ENCODE measurements around the gene SUZ12.
A peak's percentile ranks its signal among the peaks of the same experiment; 100 is the strongest.
"Not testable (repeated sequence)": the region's sequence is repeated elsewhere in the genome, so short reads cannot be mapped to it uniquely, and the experiment has no call there.

SUZ12 gene

DNA sequence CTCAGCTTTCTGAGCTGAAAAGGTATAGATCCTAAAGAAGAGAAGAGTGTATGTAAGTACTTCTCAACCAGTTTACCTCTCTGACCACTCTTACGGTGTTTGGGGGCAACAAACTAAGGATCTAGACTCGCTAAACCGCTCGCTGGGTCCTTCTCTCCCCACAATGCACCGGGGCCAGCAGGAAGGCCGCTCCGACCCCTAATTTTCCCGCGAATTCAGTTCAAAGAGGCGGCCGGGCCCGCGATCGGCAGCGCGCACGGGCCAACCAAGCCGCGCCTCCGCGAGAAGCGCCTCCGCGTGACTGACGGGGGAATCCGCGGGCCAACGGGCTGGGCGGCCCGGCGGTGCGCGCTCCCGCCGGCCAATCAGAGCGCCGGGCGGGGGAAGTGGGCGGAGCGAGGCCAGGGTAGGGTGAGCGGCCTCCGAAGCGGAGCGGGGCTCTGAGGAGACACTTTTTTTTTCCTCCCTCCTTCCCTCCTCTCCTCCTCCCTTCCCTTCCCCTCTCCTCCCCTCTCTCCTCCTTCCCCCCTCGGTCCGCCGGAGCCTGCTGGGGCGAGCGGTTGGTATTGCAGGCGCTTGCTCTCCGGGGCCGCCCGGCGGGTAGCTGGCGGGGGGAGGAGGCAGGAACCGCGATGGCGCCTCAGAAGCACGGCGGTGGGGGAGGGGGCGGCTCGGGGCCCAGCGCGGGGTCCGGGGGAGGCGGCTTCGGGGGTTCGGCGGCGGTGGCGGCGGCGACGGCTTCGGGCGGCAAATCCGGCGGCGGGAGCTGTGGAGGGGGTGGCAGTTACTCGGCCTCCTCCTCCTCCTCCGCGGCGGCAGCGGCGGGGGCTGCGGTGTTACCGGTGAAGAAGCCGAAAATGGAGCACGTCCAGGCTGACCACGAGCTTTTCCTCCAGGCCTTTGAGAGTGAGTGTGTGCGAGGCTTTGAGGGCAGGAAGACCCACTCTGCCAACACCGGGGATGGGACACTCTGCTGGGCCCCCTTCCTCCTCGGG lies at the start of gene SUZ12:
Gene SUZ12, plus strand, starts transcription at position 393 of the 995 bp plus-strand sequence. Its CDS starts 240 bp downstream, at position 633.
- in situ Hi-C loops (cut with MboI; ENCODE audit: low sequenced_read_pairs, unreplicated experiment) = not testable (repeated sequence)
- DNase-seq (ENCODE audit: low spot score) = peak; percentile 57

DNA sequence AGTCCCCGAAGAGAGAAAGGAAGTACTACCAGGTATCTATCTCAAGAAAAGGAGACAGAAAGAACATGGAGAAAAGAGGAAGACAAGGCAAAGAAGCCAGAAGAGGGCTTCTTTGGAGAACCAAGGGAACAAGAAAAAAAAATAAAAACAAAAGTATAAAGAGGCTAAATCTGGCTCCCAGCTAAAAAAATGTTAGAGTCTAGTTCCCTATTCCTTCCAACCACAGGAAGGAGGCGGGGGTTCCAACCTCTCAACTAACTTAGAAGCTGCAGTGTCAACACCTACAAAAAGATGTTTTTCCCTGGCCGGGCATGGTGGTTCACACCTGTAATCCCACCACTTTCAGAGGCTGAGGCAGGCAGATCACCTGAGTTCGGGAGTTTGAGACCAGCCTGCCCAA lies 48.7 kb upstream of the SUZ12 start:
- DNase-seq (ENCODE audit: low spot score) = peak; percentile 34
- in situ Hi-C loops (cut with MboI; ENCODE audit: low sequenced_read_pairs, unreplicated experiment) = no loop called here
- TF ChIP-seq, protein P1, sequence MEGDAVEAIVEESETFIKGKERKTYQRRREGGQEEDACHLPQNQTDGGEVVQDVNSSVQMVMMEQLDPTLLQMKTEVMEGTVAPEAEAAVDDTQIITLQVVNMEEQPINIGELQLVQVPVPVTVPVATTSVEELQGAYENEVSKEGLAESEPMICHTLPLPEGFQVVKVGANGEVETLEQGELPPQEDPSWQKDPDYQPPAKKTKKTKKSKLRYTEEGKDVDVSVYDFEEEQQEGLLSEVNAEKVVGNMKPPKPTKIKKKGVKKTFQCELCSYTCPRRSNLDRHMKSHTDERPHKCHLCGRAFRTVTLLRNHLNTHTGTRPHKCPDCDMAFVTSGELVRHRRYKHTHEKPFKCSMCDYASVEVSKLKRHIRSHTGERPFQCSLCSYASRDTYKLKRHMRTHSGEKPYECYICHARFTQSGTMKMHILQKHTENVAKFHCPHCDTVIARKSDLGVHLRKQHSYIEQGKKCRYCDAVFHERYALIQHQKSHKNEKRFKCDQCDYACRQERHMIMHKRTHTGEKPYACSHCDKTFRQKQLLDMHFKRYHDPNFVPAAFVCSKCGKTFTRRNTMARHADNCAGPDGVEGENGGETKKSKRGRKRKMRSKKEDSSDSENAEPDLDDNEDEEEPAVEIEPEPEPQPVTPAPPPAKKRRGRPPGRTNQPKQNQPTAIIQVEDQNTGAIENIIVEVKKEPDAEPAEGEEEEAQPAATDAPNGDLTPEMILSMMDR (IDR thresholded peaks at IDR 0.05; ENCODE audit: borderline replicate concordance, control extremely low read depth, extremely low read depth, insufficient read depth, missing control alignments) = no peak

DNA sequence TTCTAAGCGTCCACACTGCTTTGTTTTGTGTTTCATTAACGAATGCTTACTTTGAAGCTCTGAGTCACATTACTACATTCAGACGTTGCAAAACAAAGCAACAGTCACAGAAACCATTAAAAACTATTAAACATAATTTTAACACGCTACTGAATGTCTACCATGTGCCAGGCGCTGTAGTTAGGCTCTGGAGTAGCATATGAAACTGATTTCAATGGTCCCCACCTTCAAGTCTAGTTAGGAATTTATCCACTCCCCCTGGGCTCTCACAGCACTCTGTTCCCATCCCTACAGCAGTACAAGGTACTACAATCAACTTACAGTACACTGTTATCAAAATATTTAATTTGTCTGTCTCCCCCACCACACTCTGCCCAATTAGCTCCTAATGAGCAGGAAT lies 35.9 kb upstream of the SUZ12 start:
- in situ Hi-C loops (cut with MboI; ENCODE audit: low sequenced_read_pairs, unreplicated experiment) = no loop called here
- TF ChIP-seq, protein P1 (IDR thresholded peaks at IDR 0.05; ENCODE audit: borderline replicate concordance, control extremely low read depth, extremely low read depth, insufficient read depth, missing control alignments) = no peak
- DNase-seq (ENCODE audit: low spot score) = no peak

DNA sequence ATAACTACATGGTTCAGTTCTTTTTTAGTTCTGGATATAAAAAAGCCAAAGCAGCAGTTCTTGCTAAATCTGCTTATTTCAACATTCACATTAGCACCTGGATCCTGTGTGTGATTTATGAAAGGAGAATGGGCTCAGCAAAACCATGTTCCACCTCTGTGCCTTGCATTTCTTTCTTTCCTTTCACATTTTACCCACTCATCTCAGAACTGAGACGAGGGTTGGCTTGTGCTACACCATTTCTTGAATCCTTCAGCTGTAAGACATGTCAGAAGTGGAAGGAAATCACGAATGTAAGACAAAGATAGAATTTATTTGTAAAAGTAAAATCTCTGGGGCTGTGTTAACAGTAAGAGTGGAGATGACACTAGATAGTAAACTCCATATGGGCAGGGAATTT lies 34.1 kb upstream of the SUZ12 start:
- peak; percentile 32 for DNase-seq (ENCODE audit: low spot score)
- in situ Hi-C loops (cut with MboI; ENCODE audit: low sequenced_read_pairs, unreplicated experiment) = no loop called here
- TF ChIP-seq, protein P1 (IDR thresholded peaks at IDR 0.05; ENCODE audit: borderline replicate concordance, control extremely low read depth, extremely low read depth, insufficient read depth, missing control alignments) = no peak

DNA sequence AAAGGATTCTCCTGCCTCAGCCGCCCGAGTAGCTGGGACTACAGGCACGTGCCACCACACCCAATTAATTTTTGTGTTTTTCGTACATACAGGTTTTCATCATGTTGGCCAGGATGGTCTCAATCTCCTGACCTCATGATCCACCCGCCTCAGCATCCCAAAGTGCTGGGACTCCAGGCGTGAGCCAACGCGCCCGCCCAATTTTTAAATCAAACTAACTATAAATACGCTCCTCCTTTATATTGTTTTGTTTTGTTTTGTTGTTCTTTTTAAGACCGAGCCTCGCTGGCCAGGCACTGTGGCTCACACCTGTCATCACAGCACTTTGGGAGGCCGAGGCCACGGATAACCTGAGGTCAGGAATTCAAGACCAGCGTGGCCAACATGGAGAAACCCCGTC lies 33.4 kb upstream of the SUZ12 start:
- DNase-seq (ENCODE audit: low spot score) = no peak
- TF ChIP-seq, protein P1 (IDR thresholded peaks at IDR 0.05; ENCODE audit: borderline replicate concordance, control extremely low read depth, extremely low read depth, insufficient read depth, missing control alignments) = no peak
- in situ Hi-C loops (cut with MboI; ENCODE audit: low sequenced_read_pairs, unreplicated experiment) = no loop called here

DNA sequence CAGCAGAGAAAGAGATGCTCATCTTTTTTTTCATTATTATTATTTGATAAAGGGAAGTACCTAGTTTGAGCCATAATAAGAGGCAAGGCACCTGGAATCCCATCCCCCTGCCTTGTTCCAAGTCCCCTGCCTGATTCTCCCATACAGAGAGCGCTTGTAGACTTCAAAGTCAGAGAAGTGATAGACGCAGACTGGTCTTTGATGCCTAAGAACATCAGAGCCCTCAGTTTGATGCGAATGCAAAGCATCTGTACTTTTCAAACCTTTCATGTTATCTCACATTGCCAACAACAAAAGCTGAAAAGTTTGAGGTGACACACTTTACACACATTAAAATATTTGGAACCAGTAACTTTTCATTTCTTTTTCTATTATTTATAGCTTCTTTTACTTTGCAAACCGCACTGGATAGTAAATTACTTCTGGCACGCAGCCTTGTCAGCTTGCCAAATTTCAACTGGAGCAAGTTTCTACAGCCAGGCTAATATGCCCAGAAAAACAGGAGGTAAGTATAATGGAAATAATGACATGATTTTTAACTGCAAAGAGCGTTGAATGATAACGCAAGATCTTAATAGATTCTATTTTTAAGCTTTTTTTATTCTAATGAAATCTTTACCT lies 29.4 kb upstream of the SUZ12 start:
- TF ChIP-seq, protein P1 (IDR thresholded peaks at IDR 0.05; ENCODE audit: borderline replicate concordance, control extremely low read depth, extremely low read depth, insufficient read depth, missing control alignments) = no peak
- DNase-seq (ENCODE audit: low spot score) = no peak
- in situ Hi-C loops (cut with MboI; ENCODE audit: low sequenced_read_pairs, unreplicated experiment) = no loop called here

DNA sequence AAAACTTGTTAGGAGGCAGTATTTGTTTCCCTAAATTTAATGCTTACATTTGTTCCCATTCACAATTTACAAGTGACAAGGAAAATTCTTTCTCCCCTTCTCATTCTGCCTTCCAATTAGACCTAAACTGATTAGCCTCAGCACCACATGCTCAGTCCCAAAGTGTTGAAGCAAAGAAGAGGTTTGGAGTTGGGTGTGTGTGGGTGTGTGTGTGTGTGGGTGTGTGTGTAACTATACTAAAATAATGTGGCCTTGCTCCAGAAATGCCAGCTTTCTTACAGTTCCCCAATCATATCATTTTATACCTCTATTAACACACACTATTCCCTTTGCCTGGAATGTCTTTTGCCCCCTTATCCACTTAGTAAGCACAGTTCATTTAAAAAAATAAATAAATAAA lies 28.4 kb upstream of the SUZ12 start:
- TF ChIP-seq, protein P1 (IDR thresholded peaks at IDR 0.05; ENCODE audit: borderline replicate concordance, control extremely low read depth, extremely low read depth, insufficient read depth, missing control alignments) = no peak
- in situ Hi-C loops (cut with MboI; ENCODE audit: low sequenced_read_pairs, unreplicated experiment) = no loop called here
- no peak for DNase-seq (ENCODE audit: low spot score)

DNA sequence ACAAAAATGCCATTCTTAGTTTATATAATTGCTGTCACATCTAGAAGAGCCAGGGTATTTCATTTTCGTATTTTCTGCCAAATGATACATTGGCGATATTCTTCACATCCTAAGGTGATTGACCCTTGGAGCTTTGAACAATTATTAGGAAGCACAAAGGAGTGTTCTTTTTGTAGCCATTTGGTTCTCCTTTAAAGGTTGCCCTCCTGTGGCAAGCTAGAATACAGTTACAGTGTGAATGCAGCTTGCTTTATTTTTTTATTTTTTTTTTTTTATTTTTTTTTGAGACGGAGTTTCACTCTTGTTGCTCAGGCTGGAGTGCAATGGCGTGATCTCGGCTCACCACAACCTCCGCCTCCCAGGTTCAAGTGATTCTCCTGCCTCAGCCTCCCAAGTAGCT lies 24.1 kb upstream of the SUZ12 start:
- in situ Hi-C loops (cut with MboI; ENCODE audit: low sequenced_read_pairs, unreplicated experiment); DNase-seq (ENCODE audit: low spot score): not testable (repeated sequence)

All from GM13976 (cell line).